Ecto neural progenitor cell (in vitro differentiated cells): ENCODE data around the gene F7.

Experiments used
- DNase-seq: peaks from one replicate; pipeline ENCODE4 v3.0.0-alpha.2; 2018; ENCODE audit warnings: low spot score

F7 gene

DNA sequence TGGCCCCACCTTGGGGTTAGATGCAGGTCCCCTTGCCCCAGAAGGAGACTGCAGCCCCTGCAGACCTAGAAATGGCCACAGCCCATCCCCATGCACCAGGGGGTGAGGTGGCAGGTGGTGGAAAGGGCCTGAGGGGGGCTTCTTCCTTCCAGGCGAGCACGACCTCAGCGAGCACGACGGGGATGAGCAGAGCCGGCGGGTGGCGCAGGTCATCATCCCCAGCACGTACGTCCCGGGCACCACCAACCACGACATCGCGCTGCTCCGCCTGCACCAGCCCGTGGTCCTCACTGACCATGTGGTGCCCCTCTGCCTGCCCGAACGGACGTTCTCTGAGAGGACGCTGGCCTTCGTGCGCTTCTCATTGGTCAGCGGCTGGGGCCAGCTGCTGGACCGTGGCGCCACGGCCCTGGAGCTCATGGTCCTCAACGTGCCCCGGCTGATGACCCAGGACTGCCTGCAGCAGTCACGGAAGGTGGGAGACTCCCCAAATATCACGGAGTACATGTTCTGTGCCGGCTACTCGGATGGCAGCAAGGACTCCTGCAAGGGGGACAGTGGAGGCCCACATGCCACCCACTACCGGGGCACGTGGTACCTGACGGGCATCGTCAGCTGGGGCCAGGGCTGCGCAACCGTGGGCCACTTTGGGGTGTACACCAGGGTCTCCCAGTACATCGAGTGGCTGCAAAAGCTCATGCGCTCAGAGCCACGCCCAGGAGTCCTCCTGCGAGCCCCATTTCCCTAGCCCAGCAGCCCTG, 12.8 kb downstream of the F7 start:
- peak; percentile 41 for DNase-seq

DNA sequence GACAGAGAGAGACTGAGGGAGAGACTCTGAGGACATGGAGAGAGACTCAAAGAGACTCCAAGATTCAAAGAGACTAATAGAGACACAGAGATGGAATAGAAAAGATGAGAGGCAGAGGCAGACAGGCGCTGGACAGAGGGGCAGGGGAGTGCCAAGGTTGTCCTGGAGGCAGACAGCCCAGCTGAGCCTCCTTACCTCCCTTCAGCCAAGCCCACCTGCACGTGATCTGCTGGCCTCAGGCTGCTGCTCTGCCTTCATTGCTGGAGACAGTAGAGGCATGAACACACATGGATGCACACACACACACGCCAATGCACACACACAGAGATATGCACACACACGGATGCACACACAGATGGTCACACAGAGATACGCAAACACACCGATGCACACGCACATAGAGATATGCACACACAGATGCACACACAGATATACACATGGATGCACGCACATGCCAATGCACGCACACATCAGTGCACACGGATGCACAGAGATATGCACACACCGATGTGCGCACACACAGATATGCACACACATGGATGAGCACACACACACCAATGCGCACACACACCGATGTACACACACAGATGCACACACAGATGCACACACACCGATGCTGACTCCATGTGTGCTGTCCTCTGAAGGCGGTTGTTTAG, 13.7 kb downstream of the F7 start:
- DNase-seq: peak; percentile 37

DNA sequence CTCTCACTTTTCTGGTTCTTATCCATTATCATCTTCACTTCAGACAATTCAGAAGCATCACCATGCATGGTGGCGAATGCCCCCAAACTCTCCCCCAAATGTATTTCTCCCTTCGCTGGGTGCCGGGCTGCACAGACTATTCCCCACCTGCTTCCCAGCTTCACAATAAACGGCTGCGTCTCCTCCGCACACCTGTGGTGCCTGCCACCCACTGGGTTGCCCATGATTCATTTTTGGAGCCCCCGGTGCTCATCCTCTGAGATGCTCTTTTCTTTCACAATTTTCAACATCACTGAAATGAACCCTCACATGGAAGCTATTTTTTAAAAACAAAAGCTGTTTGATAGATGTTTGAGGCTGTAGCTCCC, 14.2 kb downstream of the F7 start:
- peak; percentile 23 for DNase-seq

DNA sequence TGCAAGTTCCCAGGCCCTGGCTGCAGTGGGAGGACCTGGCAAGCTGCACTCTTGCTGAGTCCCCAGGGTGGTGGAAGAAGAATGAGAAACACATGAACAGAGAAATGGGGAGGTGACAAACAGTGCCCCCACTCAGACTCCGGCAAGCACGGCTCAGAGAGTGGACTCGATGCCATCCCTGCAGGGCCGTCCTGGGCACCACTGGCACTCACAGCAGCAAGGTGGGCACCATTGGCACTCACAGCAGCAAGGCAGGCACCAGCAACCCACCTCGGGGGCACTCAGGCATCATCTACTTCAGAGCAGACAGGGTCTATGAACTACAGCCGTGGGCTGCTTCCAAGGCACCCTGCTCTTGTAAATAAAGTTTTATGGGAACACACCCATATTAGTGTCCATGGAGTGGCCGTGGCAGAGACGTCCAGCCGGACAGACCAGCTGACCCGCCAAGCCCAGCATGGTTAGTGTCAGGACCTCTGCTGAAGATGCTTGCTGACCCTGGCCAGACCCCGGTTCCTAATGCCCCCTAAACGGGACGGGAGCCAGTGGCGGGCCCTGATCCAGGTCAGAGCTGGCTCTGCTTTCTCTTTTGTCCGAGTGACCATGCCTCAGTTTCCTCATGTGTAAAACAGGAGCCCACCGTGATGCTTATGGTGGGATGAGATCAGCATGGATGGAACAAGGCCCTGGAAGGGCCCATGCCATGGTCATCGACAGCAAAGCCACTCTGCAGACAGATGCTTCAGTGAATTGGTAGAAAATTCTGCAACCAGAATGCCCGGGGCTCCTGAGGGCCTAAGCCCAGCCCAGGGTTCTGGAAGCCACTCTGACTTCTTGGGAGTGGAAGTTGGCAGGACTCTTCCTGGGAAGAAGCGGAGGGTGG, 14.9 kb downstream of the F7 start:
- DNase-seq: peak; percentile 41

DNA sequence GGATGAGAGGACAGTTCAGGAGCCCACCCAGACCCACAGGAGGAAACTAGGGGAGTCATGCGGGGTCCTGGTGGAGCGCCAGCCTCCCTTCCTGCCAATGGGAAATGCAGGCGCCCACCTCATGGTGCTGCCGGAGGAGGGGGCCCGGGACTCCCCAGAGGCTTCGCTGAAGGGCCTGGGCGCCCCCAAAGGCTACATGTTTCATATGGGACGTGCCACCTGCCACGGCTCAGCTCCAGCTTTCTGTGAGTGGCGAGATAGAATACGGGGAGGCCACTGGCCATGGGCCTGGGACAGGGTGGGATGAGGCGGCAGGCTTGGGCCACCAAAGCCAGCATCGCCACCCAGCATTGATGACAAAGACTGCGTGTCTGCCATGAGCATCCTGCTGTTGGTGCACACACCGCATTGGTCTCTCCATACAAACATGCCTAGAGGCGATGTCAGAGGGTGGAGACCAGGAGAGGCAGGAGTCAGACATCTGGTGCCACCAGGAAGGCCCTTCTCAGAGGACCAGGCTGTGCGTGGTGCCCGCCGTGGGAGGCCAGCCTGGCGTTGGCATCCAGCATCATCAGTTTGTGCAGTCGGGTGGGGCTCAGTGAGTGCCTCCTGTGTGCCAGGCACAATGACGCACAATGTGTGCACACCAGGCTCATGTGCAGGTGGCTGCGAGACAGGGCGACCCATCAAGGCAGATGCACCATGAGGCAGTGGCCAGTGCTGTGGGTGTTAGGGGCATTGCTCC, 15.8 kb downstream of the F7 start:
- peak; percentile 38 for DNase-seq

DNA sequence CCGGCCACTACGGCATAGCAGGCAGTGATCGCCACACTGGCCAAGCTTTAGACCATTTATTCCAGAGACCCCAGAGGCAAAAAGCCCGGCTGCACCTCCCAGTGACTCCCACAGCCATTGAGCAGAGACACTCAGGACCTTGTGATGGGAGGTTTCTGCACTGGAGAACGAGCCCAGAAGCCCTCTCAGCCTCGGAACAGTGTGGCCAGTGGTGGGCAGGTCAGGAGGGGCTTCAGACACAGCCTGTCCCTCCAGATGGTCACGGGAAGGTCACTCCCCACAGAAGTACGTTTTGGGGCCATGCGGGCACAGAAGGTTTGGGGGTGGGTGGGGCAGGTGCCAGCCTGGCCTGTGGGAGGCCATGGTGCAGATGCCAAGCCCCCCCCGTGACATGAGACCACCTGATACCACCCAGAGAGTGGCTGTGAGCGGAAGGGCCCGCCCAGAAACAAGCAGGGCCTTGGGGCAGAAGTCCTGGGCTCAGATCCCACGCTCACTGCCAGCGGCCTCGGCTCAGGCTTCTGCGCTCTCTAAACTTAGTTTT, 16.4 kb downstream of the F7 start:
- DNase-seq: peak; percentile 48

DNA sequence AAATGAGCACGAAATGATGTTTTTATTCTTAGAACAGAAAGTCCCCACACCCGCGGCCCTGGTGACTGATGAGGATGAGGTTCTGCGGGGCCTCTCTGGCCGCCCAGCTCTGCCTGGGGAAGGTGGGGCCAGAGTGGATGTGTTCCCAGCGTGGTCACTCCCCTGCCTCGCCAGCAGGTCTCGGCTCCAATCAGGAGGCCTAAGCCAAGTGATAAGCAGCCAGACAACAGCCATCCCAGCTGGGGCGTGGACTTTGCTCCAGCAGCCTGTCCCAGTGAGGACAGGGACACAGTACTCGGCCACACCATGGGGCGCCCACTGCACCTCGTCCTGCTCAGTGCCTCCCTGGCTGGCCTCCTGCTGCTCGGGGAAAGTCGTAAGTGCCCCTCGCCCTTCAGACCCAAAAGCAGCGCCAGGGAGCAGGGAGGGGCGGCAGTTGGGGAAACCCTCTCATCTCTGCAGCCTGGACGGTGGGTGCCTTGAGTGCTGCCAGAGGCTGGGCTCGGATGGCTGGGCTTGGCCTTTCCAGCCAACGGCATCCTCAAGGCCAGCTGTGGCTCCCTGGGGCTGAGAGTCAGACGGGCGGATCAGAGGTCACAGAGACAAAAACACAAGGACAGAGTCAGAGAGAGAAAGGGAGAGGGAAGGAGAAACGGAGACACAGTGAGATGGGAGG, 17.1 kb downstream of the F7 start, which contains the start of gene F10:
Gene F10, plus strand, starts transcription at position 250 of the 676 bp plus-strand sequence. Its CDS starts 57 bp downstream, at position 307.
- peak; percentile 86 for DNase-seq

DNA sequence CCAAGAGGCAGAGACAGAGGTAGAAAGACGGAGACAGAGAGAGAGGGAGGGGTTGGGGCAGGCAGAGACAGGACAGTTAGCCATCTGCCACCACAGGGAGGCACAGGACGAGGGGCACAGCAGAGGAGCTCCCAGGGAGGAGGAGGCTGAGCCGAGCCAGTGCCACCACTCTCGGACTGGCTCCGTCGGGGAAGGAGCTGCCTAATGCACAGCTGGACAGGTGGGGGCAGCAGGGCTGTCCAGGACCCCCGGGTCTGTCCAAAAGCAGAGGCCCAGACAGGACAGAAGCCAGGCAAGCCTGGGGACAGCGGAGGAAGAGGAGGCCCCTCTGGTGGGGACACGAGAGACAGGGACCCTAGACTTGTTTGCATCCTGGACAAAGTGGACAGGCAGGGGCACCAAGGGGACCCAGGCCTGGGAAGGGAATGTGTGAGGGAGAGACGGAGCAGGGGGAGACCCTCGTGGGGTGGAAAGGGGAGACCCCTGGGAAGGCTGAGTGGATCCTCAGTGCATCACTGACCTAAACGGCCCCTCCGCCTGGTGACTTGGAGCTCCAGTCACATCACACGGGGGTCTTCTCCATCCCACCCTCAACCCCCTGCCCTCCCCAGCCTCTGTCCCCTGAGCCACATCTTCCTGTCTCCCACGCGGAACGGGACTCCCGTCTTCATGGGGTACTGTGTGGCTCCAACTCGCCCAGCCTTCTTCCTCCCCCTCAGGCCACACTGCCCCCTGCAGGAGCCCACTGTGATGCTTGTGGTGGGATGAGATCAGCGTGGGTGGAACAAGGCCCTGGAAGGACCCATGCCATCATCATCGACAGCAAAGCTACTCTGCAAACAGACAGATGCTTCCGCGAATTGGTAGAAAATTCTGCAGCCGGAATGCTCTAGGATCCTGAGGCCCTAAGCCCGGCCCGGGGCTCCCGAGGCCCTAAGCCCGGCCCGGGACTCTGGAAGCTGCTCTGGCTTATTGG, 17.9 kb downstream of the F7 start:
- peak; percentile 52 for DNase-seq

DNA sequence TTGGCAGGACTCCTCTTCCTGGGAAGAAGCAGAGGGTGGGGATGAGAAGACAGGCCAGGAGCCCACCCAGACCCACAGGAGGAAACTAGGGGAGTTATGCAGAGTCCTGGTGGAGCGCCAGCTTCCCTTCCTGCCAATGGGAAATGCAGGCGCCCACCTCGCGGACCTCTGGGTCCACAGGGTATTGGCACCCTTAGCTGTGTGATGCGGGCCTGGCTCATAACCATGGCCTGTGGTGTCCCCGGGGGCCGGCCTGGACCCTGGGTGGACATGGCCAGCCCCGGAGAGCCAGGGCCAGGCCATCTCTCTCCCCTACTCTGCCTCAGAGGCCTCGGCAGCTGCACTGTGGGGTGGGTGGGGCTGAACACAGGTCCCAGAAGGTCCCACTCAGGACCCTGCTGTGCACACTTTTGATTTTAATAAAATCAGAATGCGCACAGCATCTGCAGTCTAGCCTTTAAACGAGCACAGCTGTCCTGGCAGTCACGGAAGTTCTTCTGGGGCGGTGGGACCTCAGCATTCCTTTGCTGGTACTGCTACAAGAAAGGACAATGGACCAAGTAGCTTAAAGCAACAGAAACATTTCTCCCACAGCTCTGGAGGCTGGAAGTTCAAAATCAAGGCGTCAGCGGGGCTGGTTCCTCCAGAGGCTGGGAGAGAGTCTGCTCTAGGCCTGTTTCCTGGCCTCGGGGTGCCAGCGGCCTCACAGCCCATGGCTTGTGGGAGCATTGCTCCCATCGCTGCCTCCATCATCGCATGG, 18.8 kb downstream of the F7 start:
- DNase-seq: no peak

DNA sequence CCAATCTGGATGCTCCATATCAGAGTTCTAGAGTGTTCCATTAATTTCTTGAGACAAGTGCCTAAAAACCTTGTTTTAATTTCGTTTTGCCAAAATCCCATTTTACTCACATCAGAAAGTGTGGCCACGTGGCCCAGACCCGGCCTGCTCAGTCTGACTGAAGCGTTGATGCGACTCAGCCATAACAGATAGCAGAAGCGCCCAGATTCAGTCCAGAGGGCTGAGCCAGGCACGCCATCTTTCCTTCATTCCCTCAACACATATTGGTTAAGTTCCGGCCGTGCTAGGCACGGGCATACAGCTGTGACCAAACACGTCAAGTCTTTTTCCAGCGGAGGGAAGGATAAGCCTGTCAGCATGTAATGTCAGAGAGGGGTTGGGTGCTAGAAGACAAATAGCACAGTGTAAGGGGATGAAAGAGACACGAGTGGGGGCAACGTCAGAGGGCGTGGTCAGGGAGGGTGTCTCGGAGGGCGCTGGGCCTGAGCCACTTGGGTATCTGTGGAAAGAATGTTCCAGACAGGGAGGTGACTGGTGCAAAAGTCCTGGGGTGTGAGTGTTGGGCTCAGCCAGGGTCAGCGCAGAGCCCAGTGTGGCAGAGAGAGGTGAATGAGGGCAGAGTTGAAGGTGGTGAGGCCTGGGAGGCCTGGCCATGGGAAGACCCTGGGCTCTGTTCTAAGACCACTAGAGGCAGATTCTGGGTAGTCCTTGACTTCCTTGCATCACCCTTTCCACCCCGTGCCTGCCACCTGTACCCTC, 20.1 kb downstream of the F7 start:
- peak; percentile 27 for DNase-seq

DNA sequence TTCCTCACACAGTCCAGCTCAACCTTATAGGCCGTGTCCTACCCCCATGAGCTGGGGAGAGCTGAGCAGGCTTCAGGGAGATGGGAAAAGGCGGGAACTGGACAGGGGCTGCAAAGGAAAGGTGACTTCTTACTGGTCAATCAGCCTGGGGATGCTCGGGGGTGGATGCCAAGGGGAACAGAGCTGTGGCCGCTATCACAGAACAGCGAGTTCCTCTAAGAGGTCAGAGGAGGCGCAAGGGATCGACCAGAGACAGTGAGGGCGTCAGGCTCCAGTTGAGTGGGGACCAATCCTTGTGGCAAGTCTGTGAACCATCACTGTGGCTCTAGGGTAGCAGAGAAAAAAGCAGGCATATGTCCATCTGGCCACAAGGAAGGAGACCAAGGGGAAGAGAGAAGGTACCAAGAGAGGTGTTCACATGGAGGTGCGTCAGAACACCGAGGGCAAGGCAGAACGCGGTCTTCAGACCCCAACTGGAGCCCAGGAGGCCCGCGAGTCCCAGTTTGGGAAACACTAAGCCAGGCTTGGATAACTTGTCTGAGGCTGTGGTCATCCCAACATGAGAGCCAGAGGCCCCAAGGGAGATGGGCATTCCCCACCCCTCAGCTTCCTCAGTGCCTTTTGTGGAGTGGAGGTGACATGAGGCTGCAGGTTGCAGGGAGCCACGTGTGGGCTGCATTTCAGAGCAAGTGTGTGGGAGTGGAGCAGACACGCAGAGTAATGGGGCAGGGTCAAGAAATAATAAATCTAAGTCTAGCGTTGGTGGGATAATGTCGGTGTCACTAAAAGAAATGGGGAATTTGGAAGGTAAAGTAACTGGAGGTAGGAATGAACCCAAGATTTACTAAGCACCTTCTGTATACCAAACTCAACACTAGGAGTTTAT, 20.9 kb downstream of the F7 start:
- DNase-seq: no peak

DNA sequence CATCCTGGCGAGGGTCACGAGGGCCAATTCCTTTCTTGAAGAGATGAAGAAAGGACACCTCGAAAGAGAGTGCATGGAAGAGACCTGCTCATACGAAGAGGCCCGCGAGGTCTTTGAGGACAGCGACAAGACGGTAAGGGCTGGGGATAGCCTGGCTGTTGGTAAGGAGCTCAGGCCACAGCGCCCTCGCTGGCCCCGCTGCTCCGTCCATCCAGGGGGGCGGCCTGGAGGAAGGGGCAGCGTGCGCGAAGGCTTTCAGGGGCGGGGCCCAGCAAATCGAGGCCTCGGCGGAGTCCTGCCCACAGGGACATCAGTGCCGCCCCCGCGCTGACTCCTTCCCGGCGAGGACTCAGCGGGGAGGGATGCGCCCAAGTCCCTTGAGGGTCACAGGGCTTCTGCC, 23.9 kb downstream of the F7 start:
- DNase-seq: no peak

DNA sequence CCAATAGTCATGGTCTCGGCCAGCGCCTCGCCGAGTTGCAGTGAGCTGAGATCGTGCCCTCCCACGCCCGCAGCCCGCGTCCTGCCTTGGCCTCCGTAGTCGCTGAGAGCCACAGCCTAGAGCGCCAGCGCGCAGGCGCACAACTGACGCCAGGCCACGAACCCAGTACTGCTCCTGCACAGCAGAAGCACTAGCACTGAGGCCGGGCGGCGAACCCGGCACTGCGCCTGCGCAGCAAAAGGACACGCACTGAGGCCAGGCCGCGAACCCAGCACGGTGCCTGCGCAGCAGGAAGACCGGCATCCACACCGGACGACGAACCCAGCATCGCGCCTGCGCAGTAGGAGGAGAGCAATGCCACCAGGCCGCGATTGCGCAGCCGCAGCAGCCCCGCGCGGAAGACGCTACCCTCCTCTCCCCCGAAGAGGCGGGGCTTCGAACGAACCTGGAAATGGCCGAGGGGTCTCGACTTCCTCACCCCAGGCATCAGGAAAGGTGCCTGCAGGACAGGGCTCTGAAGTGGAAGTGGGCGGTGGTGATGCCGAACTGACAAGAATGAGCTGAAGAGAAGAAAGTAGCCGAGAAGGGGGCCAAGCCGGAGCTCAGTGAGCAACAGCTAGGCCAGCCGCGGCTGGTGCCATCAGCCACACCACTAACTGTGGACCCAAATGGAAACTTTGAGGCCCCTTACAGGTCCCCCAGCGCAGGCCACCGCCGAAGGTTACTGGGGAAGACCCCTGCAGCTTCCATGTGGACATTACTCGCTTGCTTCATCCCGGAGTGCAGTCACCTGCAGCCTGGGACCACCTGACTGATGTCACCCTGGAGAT, 24.5 kb downstream of the F7 start:
- peak; percentile 40 for DNase-seq

DNA sequence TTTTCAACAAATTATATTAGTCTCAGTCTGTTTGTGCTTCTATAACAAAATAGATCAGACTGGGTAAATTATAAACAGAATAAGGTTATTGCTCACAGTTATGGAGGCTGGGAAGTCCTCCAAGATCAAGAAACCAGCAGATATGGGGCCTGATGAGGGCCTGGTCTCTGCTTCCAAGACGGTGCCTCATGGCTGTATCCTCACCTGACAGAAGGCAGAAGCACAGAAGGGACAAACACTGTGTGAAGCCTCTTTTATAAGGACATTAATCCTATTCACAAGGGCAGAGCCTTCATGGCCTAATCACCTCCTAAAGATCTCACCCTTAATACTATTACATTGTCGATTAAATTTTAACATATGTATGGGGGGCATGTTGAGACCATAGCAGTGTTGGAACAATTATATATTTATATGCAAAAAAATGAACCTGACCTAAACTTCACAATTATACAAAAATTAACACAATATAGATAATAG, 29.7 kb downstream of the F7 start:
- no peak for DNase-seq

DNA sequence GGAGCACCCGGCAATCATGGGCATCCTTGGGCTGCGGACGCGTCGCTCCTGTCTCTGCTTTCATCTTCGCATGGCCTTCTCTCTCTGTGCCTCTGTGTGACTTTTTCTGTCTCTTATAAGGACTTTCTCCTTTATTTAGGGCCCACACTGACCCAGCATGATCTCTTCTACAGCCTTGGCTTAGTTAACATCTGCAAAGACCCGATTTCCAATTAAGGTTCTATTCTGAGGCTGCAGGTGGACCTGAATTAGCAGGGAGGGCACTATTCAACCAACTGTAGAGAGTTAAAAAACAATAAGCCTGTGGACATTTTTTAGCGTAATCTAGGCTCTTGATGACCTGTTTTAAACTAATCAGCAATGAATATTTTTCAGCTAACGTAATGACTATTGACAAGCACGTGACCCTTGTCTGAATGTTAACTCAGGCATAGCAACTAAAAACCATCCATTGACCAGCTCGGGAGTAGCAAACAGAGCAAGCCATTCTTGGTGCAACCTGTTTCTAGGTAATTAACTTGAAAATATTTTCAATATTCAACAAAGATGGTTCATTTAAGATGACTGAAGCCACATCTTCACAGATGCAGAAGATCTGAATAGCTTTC, 32.2 kb downstream of the F7 start:
- DNase-seq: peak; percentile 33
